Cardiac muscle cell (in vitro differentiated cells and primary cell): Measurements from ENCODE around the gene RTL9. TPM values are rescaled to one million over a fixed set of nuclear protein-coding genes. Genes with fewer than 3 reads are reported as not detected.

Experiments used
- DNase-seq, 2 donors: peaks; one replicate each; pipeline versions ENCODE4 v3.0.0 to v3.0.0-alpha.2; 2010 to 2017; ENCODE audit warnings: low read depth in 1 of 2, low spot score in 1 of 2
- H3K27ac ChIP-seq: fragments of 200-600 bp; sonication (generic); 2 replicates; pipeline ENCODE4 v1.5.1; 2016
- H3K27me3 ChIP-seq: fragments of 200-600 bp; sonication (generic); 2 replicates; pipeline ENCODE4 v1.6.0; 2016; ENCODE audit warnings: control low read depth
- H3K36me3 ChIP-seq: fragments of 200-600 bp; sonication (generic); 2 replicates; pipeline ENCODE4 v1.5.1; 2016; ENCODE audit warnings: control low read depth
- H3K4me1 ChIP-seq: fragments of 200-600 bp; sonication (generic); 2 replicates; pipeline ENCODE4 v1.8.1; 2017; ENCODE audit warnings: low read depth, mild to moderate bottlenecking, mixed run types
- H3K4me3 ChIP-seq: fragments of 200-600 bp; sonication (generic); 2 replicates; pipeline ENCODE4 v1.5.1; 2016; ENCODE audit warnings: mild to moderate bottlenecking
- H3K9me3 ChIP-seq: fragments of 200-600 bp; sonication (generic); 2 replicates; pipeline ENCODE4 v1.5.1; 2017; ENCODE audit warnings: low read depth, mild to moderate bottlenecking, control low read depth
- CTCF ChIP-seq: IDR thresholded peaks from 2 replicates; pipeline ENCODE4 v1.5.1; 2012; ENCODE audit warnings: low read depth, mild to moderate bottlenecking, low read length
- polyA plus RNA-seq: library from polyadenylated mRNA; unstranded; fragments of >200 nt; fragmentation: Nextera tagmentation; extraction: Ambion mirVana; gene quantifications from 2 replicates; pipeline ENCODE4 v1.2.1, GENCODE V29; 2016
- total RNA-seq: library from RNA; depleted of rRNA; stranded (reverse); fragments of >200 nt; gene quantifications from 2 replicates; pipeline ENCODE4 v1.2.3, GENCODE V29; 2016

The RTL9 gene
- total RNA-seq (0.74 and 1.4 TPM in 2 replicates), polyA plus RNA-seq (0.39 and 0.88 TPM in 2 replicates)

DNA sequence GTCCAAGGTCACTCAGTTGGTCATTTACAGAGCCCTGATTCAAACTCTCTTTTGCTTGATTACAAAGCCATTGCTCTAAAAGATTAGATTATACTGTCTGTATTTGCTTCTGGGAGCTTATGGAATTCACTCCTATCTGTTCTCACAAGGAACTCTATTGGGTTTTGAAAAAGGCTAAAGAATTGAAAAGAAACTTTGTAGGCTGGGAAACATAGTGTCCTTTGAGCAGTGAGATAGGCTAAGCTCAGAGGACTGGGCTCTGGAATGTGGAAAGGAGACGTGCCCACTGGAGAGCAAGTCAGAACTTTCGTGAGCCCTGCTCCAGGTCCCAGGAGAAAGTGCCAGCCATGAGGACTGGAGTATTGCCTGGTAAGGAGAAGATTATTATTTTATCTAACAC lies at the start of gene RTL9:
TSS of gene RTL9 (plus strand) at position 301 of the 400 bp plus-strand sequence. CDS start 91,770 bp downstream, outside the sequence.
- H3K4me1 ChIP-seq = no peaks in the 10 kb centered on the region
- no peak for TF ChIP-seq CTCF
- H3K4me3 ChIP-seq = no peak within 1 kb of the TSS
- DNase-seq = no peak
- H3K9me3 ChIP-seq = no peaks in the 10 kb centered on the region
- no peaks in the 10 kb centered on the region for H3K36me3 ChIP-seq
- H3K27me3 ChIP-seq = peaks cover 8% of the 10 kb centered on the region
- no peak within 1 kb of the TSS for H3K27ac ChIP-seq

DNA sequence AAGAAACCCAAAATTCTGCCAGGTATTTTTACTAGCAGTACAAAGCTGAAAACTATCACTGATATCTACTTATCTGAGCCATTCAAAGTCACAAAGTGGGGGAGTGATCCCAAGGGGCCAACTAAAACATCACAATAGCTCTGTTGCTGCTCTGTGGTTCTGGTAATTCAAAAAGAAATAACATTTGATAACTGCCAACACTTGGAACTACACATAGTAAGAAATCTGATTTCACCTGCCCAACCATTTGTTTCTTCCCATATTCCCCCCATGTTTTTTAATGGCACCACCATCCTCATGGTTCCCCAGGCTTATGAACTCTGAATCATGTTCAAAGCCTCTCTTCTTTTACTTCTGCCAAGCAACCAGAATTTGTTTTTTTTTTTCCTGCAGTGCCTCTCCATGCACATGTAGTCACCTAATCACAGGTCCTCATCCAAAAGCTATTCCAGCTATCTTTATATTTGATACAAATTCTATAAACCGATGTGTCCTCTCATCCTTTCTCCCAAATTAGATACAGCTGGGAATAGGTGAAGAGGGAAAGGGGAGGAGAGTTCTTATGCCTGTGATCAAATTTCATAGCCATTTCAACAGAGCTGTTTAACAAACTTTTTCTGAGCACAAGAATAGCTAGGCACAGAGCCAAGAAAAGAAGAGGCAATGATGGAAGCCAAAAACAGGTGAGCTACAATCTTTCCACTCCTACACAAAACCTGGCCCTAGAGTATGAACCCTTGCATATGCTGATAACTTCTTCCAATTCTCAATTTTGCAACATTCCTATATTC lies 48.5 kb upstream of the RTL9 start:
- H3K4me3 ChIP-seq = no peak overlapping the region
- no peak overlapping the region for H3K27ac ChIP-seq
- H3K27me3 ChIP-seq = no peaks in the 10 kb centered on the region
- peak; percentile 12 to 14 for DNase-seq
- H3K36me3 ChIP-seq = no peaks in the 10 kb centered on the region
- TF ChIP-seq CTCF = no peak
- H3K9me3 ChIP-seq = no peaks in the 10 kb centered on the region
- H3K4me1 ChIP-seq = peaks cover 9% of the 10 kb centered on the region

- Histone ChIP-seq H3K4me3 (no peak overlapping the region), H3K27me3 (no peaks in the 10 kb centered on the region), H3K27ac (no peak overlapping the region), H3K4me1 (peaks cover 9% of the 10 kb centered on the region), H3K36me3 (no peaks in the 10 kb centered on the region), H3K9me3 (no peaks in the 10 kb centered on the region)
- TF ChIP-seq CTCF = no peak
- peak in 1 of 2 donors; percentile 14 for DNase-seq
Observed at GRCh38 chrX:110310896-110311295, 47.8 kb upstream of the RTL9 start.

DNA sequence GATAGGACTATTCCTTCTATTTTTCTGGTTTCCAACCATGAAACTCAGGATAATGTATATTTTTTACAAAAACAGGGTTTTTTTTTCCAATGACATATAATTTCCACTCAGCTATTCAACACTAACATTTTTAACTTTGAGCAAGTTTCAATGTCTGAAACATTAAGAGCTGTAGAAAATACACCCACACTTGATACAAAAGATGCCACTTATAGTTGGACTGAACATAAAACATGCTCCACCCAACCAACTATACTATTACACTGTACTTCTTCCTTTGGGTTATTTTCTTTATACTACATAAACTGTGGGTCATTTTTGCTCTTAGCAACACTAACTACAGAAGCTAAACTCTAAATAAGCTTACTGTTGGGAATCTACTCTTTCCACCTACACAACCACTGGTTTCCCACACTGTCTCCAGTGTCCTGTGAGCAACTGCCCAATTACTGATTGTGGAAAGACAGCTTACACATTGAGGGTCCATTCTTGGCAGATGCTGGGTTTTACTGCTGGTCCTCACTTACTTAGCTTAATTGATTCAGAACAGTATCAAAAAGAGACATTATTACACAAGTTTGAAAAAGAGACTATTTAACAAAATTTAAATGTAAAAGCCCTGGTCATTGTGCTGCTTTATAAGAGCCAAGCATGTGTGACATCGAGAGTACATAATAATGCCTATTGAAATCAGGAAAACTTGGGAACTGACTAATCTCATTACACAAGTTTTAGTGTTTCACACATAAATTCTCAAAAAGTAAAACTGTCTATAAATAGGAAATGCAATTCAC lies 47.0 kb upstream of the RTL9 start:
- Histone ChIP-seq H3K27me3 (no peaks in the 10 kb centered on the region), H3K36me3 (no peaks in the 10 kb centered on the region), H3K9me3 (no peaks in the 10 kb centered on the region), H3K27ac (no peak overlapping the region), H3K4me1 (peaks cover 9% of the 10 kb centered on the region), H3K4me3 (no peak overlapping the region)
- no peak for TF ChIP-seq CTCF
- DNase-seq = no peak

DNA sequence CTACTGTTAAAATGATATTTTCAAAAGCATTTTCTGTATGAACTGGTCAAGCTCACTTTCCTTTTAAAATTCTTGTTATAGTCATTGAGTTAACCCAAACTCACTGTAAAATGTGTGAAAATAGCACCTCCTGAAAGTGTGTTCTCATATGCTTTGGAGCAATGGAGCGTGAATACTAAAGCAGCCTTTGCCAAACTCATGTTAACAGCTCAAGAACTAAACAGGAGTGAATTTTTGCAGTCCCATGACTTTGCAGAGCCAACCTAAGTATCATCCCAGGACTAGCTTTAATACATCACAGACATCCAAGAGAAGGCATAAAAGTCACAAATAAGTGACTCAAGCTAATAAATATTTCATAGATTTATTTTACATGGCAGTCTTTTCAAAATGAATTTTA lies 43.1 kb upstream of the RTL9 start:
- H3K27ac ChIP-seq = no peak overlapping the region

More for the DNA sequence above, 43.1 kb upstream of the RTL9 start:
- peak overlapping the region; percentile 81 for H3K4me3 ChIP-seq
- peaks cover 3% of the 10 kb centered on the region for H3K4me1 ChIP-seq
- TF ChIP-seq CTCF = no peak
- no peaks in the 10 kb centered on the region for H3K27me3 ChIP-seq
- H3K36me3 ChIP-seq = no peaks in the 10 kb centered on the region
- no peaks in the 10 kb centered on the region for H3K9me3 ChIP-seq
- DNase-seq = peak in 1 of 2 donors; percentile 19
